ENCODE results near the gene TLR10. TPM values are rescaled to one million over a fixed set of nuclear protein-coding genes. Genes with fewer than 3 reads are reported as not detected.

The TLR10 gene
- total RNA-seq = not detected in 2 replicates

- no peaks in the 10 kb centered on the region for H3K36me3 ChIP-seq (ENCODE audit: control insufficient read depth, insufficient read depth, low read length)
- no peak for DNase-seq (ENCODE audit: low read depth)
- H3K4me3 ChIP-seq (ENCODE audit: low read depth, low read length) = no peak within 1 kb of the TSS
- H3K27me3 ChIP-seq (ENCODE audit: control insufficient read depth, insufficient read depth, low read length) = no peaks in the 10 kb centered on the region
- TF ChIP-seq CTCF (IDR thresholded peaks at IDR 0.05; ENCODE audit: insufficient read depth, low read length, poor library complexity, severe bottlenecking) = peak; percentile 64
Measured at GRCh38 chr4:38782452-38783108, at the start of gene TLR10. Gene TLR10, minus strand, starts transcription at chr4:38782990. Its CDS starts 7,400 bp downstream, at chr4:38775590.

- no peak for TF ChIP-seq CTCF (IDR thresholded peaks at IDR 0.05; ENCODE audit: insufficient read depth, low read length, poor library complexity, severe bottlenecking)
- DNase-seq (ENCODE audit: low read depth) = no peak
- Histone ChIP-seq H3K4me3 (ENCODE audit: low read depth, low read length) (no peak overlapping the region), H3K36me3 (ENCODE audit: control insufficient read depth, insufficient read depth, low read length) (no peaks in the 10 kb centered on the region), H3K27me3 (ENCODE audit: control insufficient read depth, insufficient read depth, low read length) (no peaks in the 10 kb centered on the region)
Measured at GRCh38 chr4:38832206-38832605, 49.4 kb upstream of the TLR10 start.

GRCh38 chr4:38831653-38832052, 48.9 kb upstream of the TLR10 start:
- TF ChIP-seq CTCF (IDR thresholded peaks at IDR 0.05; ENCODE audit: insufficient read depth, low read length, poor library complexity, severe bottlenecking) = no peak
- Histone ChIP-seq H3K36me3 (ENCODE audit: control insufficient read depth, insufficient read depth, low read length) (no peaks in the 10 kb centered on the region), H3K4me3 (ENCODE audit: low read depth, low read length) (no peak overlapping the region), H3K27me3 (ENCODE audit: control insufficient read depth, insufficient read depth, low read length) (no peaks in the 10 kb centered on the region)
- no peak for DNase-seq (ENCODE audit: low read depth)

- no peaks in the 10 kb centered on the region for H3K27me3 ChIP-seq (ENCODE audit: control insufficient read depth, insufficient read depth, low read length)
- DNase-seq (ENCODE audit: low read depth) = no peak
- H3K4me3 ChIP-seq (ENCODE audit: low read depth, low read length) = no peak overlapping the region
- no peak for TF ChIP-seq CTCF (IDR thresholded peaks at IDR 0.05; ENCODE audit: insufficient read depth, low read length, poor library complexity, severe bottlenecking)
- no peaks in the 10 kb centered on the region for H3K36me3 ChIP-seq (ENCODE audit: control insufficient read depth, insufficient read depth, low read length)
Measured at GRCh38 chr4:38829237-38829636, 46.4 kb upstream of the TLR10 start.

GRCh38 chr4:38823766-38824165, 41.0 kb upstream of the TLR10 start:
- DNase-seq (ENCODE audit: low read depth) = no peak
- TF ChIP-seq CTCF (IDR thresholded peaks at IDR 0.05; ENCODE audit: insufficient read depth, low read length, poor library complexity, severe bottlenecking) = no peak
- Histone ChIP-seq H3K27me3 (ENCODE audit: control insufficient read depth, insufficient read depth, low read length) (no peaks in the 10 kb centered on the region), H3K4me3 (ENCODE audit: low read depth, low read length) (no peak overlapping the region), H3K36me3 (ENCODE audit: control insufficient read depth, insufficient read depth, low read length) (no peaks in the 10 kb centered on the region)

GRCh38 chr4:38822748-38823303, 40.0 kb upstream of the TLR10 start:
- Histone ChIP-seq H3K27me3 (ENCODE audit: control insufficient read depth, insufficient read depth, low read length) (no peaks in the 10 kb centered on the region), H3K4me3 (ENCODE audit: low read depth, low read length) (no peak overlapping the region), H3K36me3 (ENCODE audit: control insufficient read depth, insufficient read depth, low read length) (no peaks in the 10 kb centered on the region)
- no peak for DNase-seq (ENCODE audit: low read depth)
- TF ChIP-seq CTCF (IDR thresholded peaks at IDR 0.05; ENCODE audit: insufficient read depth, low read length, poor library complexity, severe bottlenecking) = no peak

Data from kidney epithelial cell (primary cell).